GM12892 (cell line): Measurements from ENCODE around the gene CD38.

Experiments used
- POLR2A ChIP-seq: IDR thresholded peaks from 2 replicates; pipeline ENCODE4 v1.6.1; 2011; ENCODE audit warnings: low read depth, low read length, control low read depth
- POLR2AphosphoS5 ChIP-seq: IDR thresholded peaks from 2 replicates; pipeline ENCODE4 v1.6.1; 2011; ENCODE audit warnings: low read depth, low read length, control low read depth

- TF ChIP-seq POLR2A = no peak
- TF ChIP-seq POLR2AphosphoS5 = no peak
These were observed 29.1 kb upstream of the CD38 start for GRCh38 chr4:15749001-15749400.
